Measurements from ENCODE around the gene VPS37B. TPM values are rescaled to one million over a fixed set of nuclear protein-coding genes. Genes with fewer than 3 reads are reported as not detected.

VPS37B gene
- total RNA-seq, 1 donor from 2014 or later, result 15.7 TPM

- DNase-seq (ENCODE audit: low read depth, low spot score), result no peak
Measured at GRCh38 chr12:122866379-122866778, 29.5 kb downstream of the VPS37B start.

GRCh38 chr12:122865268-122866231, 30.4 kb downstream of the VPS37B start:
- DNase-seq (ENCODE audit: low read depth, low spot score), result no peak

- DNase-seq (ENCODE audit: low read depth, low spot score), result no peak
Measured at GRCh38 chr12:122864894-122865253, 31.1 kb downstream of the VPS37B start.

GRCh38 chr12:122862872-122863701, 32.8 kb downstream of the VPS37B start:
- no peak for DNase-seq (ENCODE audit: low read depth, low spot score)

- DNase-seq (ENCODE audit: low read depth, low spot score), result no peak
Measured at GRCh38 chr12:122862110-122862634, 33.8 kb downstream of the VPS37B start.

- DNase-seq (ENCODE audit: low read depth, low spot score), result no peak
Measured at GRCh38 chr12:122861587-122861970, 34.3 kb downstream of the VPS37B start.

GRCh38 chr12:122860854-122861586, 34.9 kb downstream of the VPS37B start:
- no peak for DNase-seq (ENCODE audit: low read depth, low spot score)

GRCh38 chr12:122860040-122860853, 35.7 kb downstream of the VPS37B start:
- DNase-seq (ENCODE audit: low read depth, low spot score), result peak; percentile 43

GRCh38 chr12:122859303-122860039, 36.5 kb downstream of the VPS37B start:
- DNase-seq (ENCODE audit: low read depth, low spot score), result no peak

- no peak for DNase-seq (ENCODE audit: low read depth, low spot score)
Measured at GRCh38 chr12:122858591-122859302, 37.2 kb downstream of the VPS37B start.

- DNase-seq (ENCODE audit: low read depth, low spot score), result no peak
Measured at GRCh38 chr12:122858171-122858570, 37.8 kb downstream of the VPS37B start.

- no peak for DNase-seq (ENCODE audit: low read depth, low spot score)
Measured at GRCh38 chr12:122856999-122857671, 38.8 kb downstream of the VPS37B start.

GRCh38 chr12:122855928-122856831, 39.7 kb downstream of the VPS37B start:
- no peak for DNase-seq (ENCODE audit: low read depth, low spot score)

GRCh38 chr12:122855071-122855829, 40.7 kb downstream of the VPS37B start:
- DNase-seq (ENCODE audit: low read depth, low spot score), result no peak

- no peak for DNase-seq (ENCODE audit: low read depth, low spot score)
Measured at GRCh38 chr12:122854554-122854953, 41.4 kb downstream of the VPS37B start.

- DNase-seq (ENCODE audit: low read depth, low spot score), result no peak
Measured at GRCh38 chr12:122853582-122854245, 42.2 kb downstream of the VPS37B start.

Data from pulmonary artery endothelial cell (primary cell).